ENCODE results near the gene FNIP1.

- TF ChIP-seq CTCF (IDR thresholded peaks at IDR 0.05 in 8 of 11, conservative IDR thresholded peaks at IDR 0.05 in 3 of 11) (no peak), POLR2A (IDR thresholded peaks at IDR 0.05) (no peak)
These were observed 15.7 kb upstream of the FNIP1 start for GRCh38 chr5:131812371-131813160.

Measured in spleen (tissue), 7 donors.